C4-2B (cell line): Measurements from ENCODE around the gene ARHGAP45.
"Not testable (repeated sequence)": the region's sequence is repeated elsewhere in the genome, so short reads cannot be mapped to it uniquely, and the experiment has no call there.

ENCODE experiments used
- H3K27ac ChIP-seq: fragments of 450-650 bp; 2 replicates; pipeline ENCODE4 v1.5.1; 2017
- CTCF ChIP-seq: fragments of 450-650 bp; conservative IDR thresholded peaks from 2 replicates; pipeline ENCODE4 v1.5.1; 2017; ENCODE audit warnings: mild to moderate bottlenecking
- ZFX ChIP-seq: fragments of 450-650 bp; IDR thresholded peaks from 2 replicates; pipeline ENCODE4 v1.6.1; 2017

Gene ARHGAP45

GRCh38 chr19:1123885-1124677 is 57.1 kb downstream of the ARHGAP45 start:
- no peak overlapping the region for H3K27ac ChIP-seq
- no peak for TF ChIP-seq ZFX
- TF ChIP-seq CTCF, result no peak

GRCh38 chr19:1125601-1126467 is 58.9 kb downstream of the ARHGAP45 start:
- no peak overlapping the region for H3K27ac ChIP-seq
- no peak for TF ChIP-seq CTCF
- no peak for TF ChIP-seq ZFX

- no peak for TF ChIP-seq CTCF
- TF ChIP-seq ZFX, result no peak
- H3K27ac ChIP-seq, result no peak overlapping the region
These were observed 60.2 kb downstream of the ARHGAP45 start for GRCh38 chr19:1126984-1127760.

GRCh38 chr19:1128106-1128505 is 61.1 kb downstream of the ARHGAP45 start:
- no peak for TF ChIP-seq ZFX
- TF ChIP-seq CTCF, result no peak

GRCh38 chr19:1129084-1129483 is 62.1 kb downstream of the ARHGAP45 start:
- not testable (repeated sequence) for H3K27ac ChIP-seq

More at GRCh38 chr19:1128106-1128505, 61.1 kb downstream of the ARHGAP45 start:
- H3K27ac ChIP-seq, result no peak overlapping the region

GRCh38 chr19:1129535-1129934 is 62.6 kb downstream of the ARHGAP45 start:
- TF ChIP-seq ZFX, result no peak
- no peak for TF ChIP-seq CTCF
- H3K27ac ChIP-seq, result no peak overlapping the region

GRCh38 chr19:1130771-1131717 is 64.1 kb downstream of the ARHGAP45 start:
- no peak overlapping the region for H3K27ac ChIP-seq

More at GRCh38 chr19:1130771-1131717, 64.1 kb downstream of the ARHGAP45 start:
- TF ChIP-seq CTCF (no peak), ZFX (no peak)
